Right lobe of liver (tissue), 6 donors: ENCODE results near the gene CERS5. TPM values are rescaled to one million over a fixed set of nuclear protein-coding genes. Genes with fewer than 3 reads are reported as not detected.
A peak's percentile ranks its signal among the peaks of the same experiment; 100 is the strongest.

Source experiments
- ATAC-seq, 4 donors: fragments of 200-7000 bp; cut with Tn5 transposase; one replicate each; pipeline ENCODE4 v1.9.1; 2020; ENCODE audit warnings: mild to moderate bottlenecking in 4 of 4, moderate library complexity in 4 of 4
- DNase-seq, 3 donors: peaks; one replicate each; pipeline ENCODE4 v3.0.0-alpha.2; 2020
- H3K27ac ChIP-seq, 3 donors: fragments of 200-600 bp; one replicate each; pipeline ENCODE4 v1.8.0; 2022
- H3K27me3 ChIP-seq, 2 donors: fragments of 200-600 bp; one replicate each; pipeline ENCODE4 v1.8.0; 2022
- H3K36me3 ChIP-seq, 4 donors: fragments of 200-600 bp; sonication (generic) in 1 of 4; one replicate each; pipeline versions ENCODE4 v1.5.1 to v1.8.0; 2017 to 2022; ENCODE audit warnings: control low read depth in 1 of 4
- H3K4me1 ChIP-seq, 4 donors: fragments of 200-600 bp; sonication (generic) in 1 of 4; one replicate each; pipeline versions ENCODE4 v1.5.1 to v1.8.0; 2017 to 2022; ENCODE audit warnings: control low read depth in 1 of 4
- H3K4me3 ChIP-seq, 3 donors: fragments of 200-600 bp; one replicate each; pipeline ENCODE4 v1.8.0; 2022
- H3K9me3 ChIP-seq, 4 donors: fragments of 200-600 bp; sonication (generic) in 1 of 4; one replicate each; pipeline versions ENCODE4 v1.5.1 to v1.8.0; 2017 to 2022; ENCODE audit warnings: control low read depth in 1 of 4
- POLR2A ChIP-seq: fragments of 450-650 bp; IDR thresholded peaks from one replicate; pipeline ENCODE4 v1.6.1; 2017; ENCODE audit warnings: antibody characterized with exemption, mild to moderate bottlenecking
- WGBS: methylation state at CpG from one replicate; pipeline ENCODE4 v1.1.6; 2018; ENCODE audit warnings: low coverage, low lambda C conversion rate; ENCODE audit not compliant: insufficient coverage; ENCODE audit errors: missing lambda C conversion rate; 5-methylcytosine and 5-hydroxymethylcytosine counted together
- intact Hi-C, 2 donors: fragments of 100-400 bp; cut with DNase I; formaldehyde crosslinking; loops; one replicate each; pipeline versions ENCODE4 v1.11.2 to v1.14.1; 2022
- total RNA-seq, 6 experiments: library from RNA; depleted of rRNA in 2 of 6; stranded (reverse); fragments of >200 nt in 2 of 6; fragmentation: NEBNext Ultra II Directional in 3 of 6; extraction: Animal tissue kit (Norgen Biotek cat#: 25700) in 3 of 6; gene quantifications; one replicate each; pipeline versions ENCODE4 v1.1.0 to v1.2.4, GENCODE V29; 2016 to 2023
- TF ChIP-seq, protein P1 (sequence below), 4 donors: fragments of 200-600 bp in 3 of 4; fragments of 450-650 bp in 1 of 4; IDR thresholded peaks; one replicate each; pipeline versions ENCODE4 v1.5.1 to v1.8.0; 2016 to 2022; ENCODE audit warnings: antibody characterized with exemption in 4 of 4, mild to moderate bottlenecking in 2 of 4
- donor health status: DM: no; HTN: yes; CAD: no.
- donor health status: DM: no; HTN: no; CAD: no.
- donor health status: DM: no; HTN: no; CAD: no.
- donor health status: DM: no; HTN: yes; CAD: no.
- donor health status: DM: no; HTN: yes; CAD: no.

Gene CERS5
- total RNA-seq, 6 experiments from 2014 or later = 5.0 to 12.0 (median 8.0) TPM

DNA sequence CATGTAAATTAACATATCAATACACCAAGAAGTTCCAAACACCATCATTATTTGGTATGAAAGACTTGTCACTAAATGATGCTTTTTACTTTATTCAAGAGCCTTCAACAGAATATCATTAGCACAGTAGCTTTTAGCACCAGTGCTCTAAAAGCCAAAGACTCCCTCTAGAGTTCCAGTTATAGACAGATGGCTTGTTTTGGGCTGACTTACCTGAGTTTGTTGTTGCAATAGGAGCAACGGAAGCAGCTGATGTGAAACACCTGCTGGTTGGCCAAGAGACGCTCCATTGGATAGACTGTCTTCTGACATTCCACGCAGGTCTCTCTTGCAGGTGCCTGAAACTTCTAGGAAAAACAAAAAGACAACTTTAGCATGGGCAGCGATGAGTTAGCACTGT, 14.5 kb upstream of the CERS5 start:
- H3K27ac ChIP-seq = no peak overlapping the region
- H3K27me3 ChIP-seq = no peaks in the 10 kb centered on the region
- ATAC-seq (no peak), DNase-seq (no peak)
- no peaks in the 10 kb centered on the region for H3K9me3 ChIP-seq
- WGBS = 94% methylated on average over 4 of the region's 4 CpGs
- TF ChIP-seq, protein P1, sequence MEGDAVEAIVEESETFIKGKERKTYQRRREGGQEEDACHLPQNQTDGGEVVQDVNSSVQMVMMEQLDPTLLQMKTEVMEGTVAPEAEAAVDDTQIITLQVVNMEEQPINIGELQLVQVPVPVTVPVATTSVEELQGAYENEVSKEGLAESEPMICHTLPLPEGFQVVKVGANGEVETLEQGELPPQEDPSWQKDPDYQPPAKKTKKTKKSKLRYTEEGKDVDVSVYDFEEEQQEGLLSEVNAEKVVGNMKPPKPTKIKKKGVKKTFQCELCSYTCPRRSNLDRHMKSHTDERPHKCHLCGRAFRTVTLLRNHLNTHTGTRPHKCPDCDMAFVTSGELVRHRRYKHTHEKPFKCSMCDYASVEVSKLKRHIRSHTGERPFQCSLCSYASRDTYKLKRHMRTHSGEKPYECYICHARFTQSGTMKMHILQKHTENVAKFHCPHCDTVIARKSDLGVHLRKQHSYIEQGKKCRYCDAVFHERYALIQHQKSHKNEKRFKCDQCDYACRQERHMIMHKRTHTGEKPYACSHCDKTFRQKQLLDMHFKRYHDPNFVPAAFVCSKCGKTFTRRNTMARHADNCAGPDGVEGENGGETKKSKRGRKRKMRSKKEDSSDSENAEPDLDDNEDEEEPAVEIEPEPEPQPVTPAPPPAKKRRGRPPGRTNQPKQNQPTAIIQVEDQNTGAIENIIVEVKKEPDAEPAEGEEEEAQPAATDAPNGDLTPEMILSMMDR (IDR thresholded peaks at IDR 0.05) = no peak
- TF ChIP-seq POLR2A = no peak
- no peaks in the 10 kb centered on the region for H3K4me1 ChIP-seq
- no peak overlapping the region for H3K4me3 ChIP-seq
- intact Hi-C loops = no loop called here
- H3K36me3 ChIP-seq = peaks cover 0 to 12% (median 3%) of the 10 kb centered on the region in 4 donors

DNA sequence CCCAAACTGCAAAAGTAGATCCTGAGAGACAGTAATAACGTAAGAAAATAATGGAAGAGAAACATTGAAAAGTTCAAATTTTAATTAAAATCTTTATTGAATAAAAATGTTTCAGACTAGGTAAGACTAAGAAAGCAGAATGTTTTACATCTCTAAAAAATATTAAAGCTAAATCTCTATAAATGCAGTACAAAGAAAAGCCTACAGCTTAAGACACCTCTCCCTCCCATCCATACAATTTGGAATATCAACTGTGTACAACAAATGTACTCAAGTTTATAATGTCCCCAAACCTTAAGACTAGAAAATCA, 8.5 kb upstream of the CERS5 start:
- ATAC-seq (no peak), DNase-seq (no peak)
- Histone ChIP-seq H3K27ac (no peak overlapping the region), H3K4me1 (no peaks in the 10 kb centered on the region), H3K27me3 (no peaks in the 10 kb centered on the region), H3K9me3 (no peaks in the 10 kb centered on the region), H3K36me3 (peaks cover 0 to 12% (median 3%) of the 10 kb centered on the region in 4 donors), H3K4me3 (no peak overlapping the region)
- TF ChIP-seq, protein P1 (IDR thresholded peaks at IDR 0.05) = no peak
- no peak for TF ChIP-seq POLR2A
- 11% methylated on average over 1 of the region's 1 CpG for WGBS
- intact Hi-C loops = loop anchor here in 1 of 2 donors (10.0 kb wide), 1 partner anchor 101 kb away; no protein-coding TSS in a partner anchor

DNA sequence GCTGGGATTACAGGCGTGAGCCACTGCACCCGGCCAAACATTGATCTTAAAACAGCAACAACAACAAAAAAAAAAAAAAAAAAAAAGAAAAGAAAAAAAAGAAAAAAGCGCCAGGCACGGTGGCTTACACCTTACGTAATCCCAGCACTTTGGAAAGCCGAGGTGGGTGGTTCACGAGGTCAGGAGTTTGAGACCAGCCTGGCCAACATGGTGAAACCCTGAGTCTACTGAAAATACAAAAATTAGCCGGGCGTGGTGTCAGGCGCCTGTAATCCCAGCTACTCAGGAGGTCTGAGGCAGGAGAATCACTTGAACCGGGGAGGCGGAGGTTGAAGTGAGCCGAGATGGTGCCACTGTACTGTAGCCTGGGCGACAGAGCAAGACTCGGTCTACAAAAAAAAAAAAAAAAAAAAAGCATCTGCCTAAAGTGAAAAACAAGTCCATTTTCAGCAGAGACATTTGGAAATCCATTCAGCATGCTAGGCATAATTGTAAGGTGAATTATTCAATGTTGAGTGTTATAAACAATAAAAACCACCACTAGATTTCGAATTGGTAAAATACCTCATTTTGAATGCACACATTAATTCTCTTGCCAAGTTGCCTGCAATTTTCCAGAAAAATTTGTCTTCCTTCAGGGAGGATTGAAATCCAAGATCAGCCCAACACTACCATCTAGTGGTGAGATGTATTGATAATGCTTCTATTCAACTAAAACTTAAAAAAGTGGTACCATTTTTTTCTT, 8.0 kb upstream of the CERS5 start:
- TF ChIP-seq, protein P1 (IDR thresholded peaks at IDR 0.05) = peak; percentile 68 to 79 (median 70)
- TF ChIP-seq POLR2A = no peak
- Histone ChIP-seq H3K4me1 (no peaks in the 10 kb centered on the region), H3K36me3 (peaks cover 0 to 12% (median 3%) of the 10 kb centered on the region in 4 donors), H3K27ac (no peak overlapping the region), H3K4me3 (no peak overlapping the region), H3K9me3 (no peaks in the 10 kb centered on the region), H3K27me3 (no peaks in the 10 kb centered on the region)
- no peak for DNase-seq
- intact Hi-C loops = loop anchor here (5.0 to 10.0 kb wide), 2 partner anchors 98 to 100 kb away; no protein-coding TSS in a partner anchor
- WGBS = 12% methylated on average over 10 of the region's 16 CpGs
- peak; percentile 69 to 85 (median 78) for ATAC-seq

DNA sequence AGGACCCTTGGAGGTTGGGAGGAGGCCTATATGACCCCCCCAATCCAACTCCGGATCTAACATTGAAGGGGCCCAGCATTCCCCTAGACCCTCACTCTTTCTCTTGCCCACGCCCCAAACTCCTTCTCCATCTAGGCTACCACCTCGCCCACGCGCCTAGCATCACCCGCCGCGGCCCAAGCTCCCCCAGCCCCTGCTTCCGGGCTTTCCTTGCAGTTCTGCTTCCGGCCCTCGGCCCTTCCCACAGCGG, 445 bp downstream of the CERS5 start:
- Histone ChIP-seq H3K36me3 (no peaks in the 10 kb centered on the region), H3K27ac (peak overlapping the region; percentile 17 to 87 (median 76)), H3K27me3 (no peaks in the 10 kb centered on the region), H3K4me3 (peak overlapping the region; percentile 70 to 95 (median 93)), H3K4me1 (peaks cover 0 to 5% (median 0%) of the 10 kb centered on the region in 4 donors), H3K9me3 (no peaks in the 10 kb centered on the region)
- intact Hi-C loops = no loop called here
- no peak for ATAC-seq
- 1% methylated on average over 11 of the region's 12 CpGs for WGBS
- peak in 2 of 3 donors; percentile 54 to 60 for DNase-seq
- no peak for TF ChIP-seq POLR2A
- TF ChIP-seq, protein P1 (IDR thresholded peaks at IDR 0.05) = no peak
